SK-N-SH (cell line): ENCODE results near the gene CLCN6. TPM values are rescaled to one million over a fixed set of nuclear protein-coding genes. Genes with fewer than 3 reads are reported as not detected.

ENCODE experiments used
- CTCF ChIA-PET: fragments of 300-600, 350-600 bp; formaldehyde crosslinking; extraction: SDS; loops from one replicate; lab custom pipeline; 2021; lab: Yijun Ruan, JAX
- POLR2A ChIA-PET: fragments of 350-600 bp; sonication (Branson Sonifier 250); formaldehyde crosslinking; extraction: SDS; loops from one replicate; lab custom pipeline; 2020; ENCODE audit warnings: antibody characterized with exemption, inconsistent platforms; lab: Yijun Ruan, JAX
- DNase-seq: peaks from one replicate; pipeline ENCODE4 v3.0.0; 2012
- H2AFZ ChIP-seq: fragments of 200-600 bp; sonication (generic); 2 replicates; pipeline ENCODE4 v1.8.1; 2016; ENCODE audit warnings: antibody characterized with exemption, mild to moderate bottlenecking, low read depth
- H3F3A ChIP-seq: fragments of 200-600 bp; sonication (generic); replicated peaks from 2 replicates; pipeline ENCODE3; 2016; ENCODE audit warnings: antibody characterized with exemption, mild to moderate bottlenecking; ENCODE audit not compliant: insufficient read depth
- H3K27ac ChIP-seq, 2 experiments: fragments of 200-500 bp in 1 of 2; fragments of 200-600 bp in 1 of 2; sonication (Bioruptor generic) in 1 of 2; sonication (generic), shearing (Covaris generic) in 1 of 2; 2 replicates each; pipeline versions ENCODE4 v1.5.1 to v1.6.1; 2014 to 2016; ENCODE audit warnings: low read depth in 2 of 2, inconsistent platforms in 1 of 2, low read length in 1 of 2, mild to moderate bottlenecking in 1 of 2, mixed read lengths in 1 of 2
- H3K27me3 ChIP-seq: fragments of 200-600 bp; sonication (generic), shearing (Covaris generic); 2 replicates; pipeline ENCODE4 v1.6.1; 2016; ENCODE audit warnings: mixed run types; ENCODE audit not compliant: insufficient read depth
- H3K36me3 ChIP-seq, 2 experiments: fragments of 200-500 bp in 1 of 2; fragments of 200-600 bp in 1 of 2; sonication (Bioruptor generic) in 1 of 2; sonication (generic) in 1 of 2; replicated peaks in 1 of 2; 2 replicates each; pipeline versions ENCODE3 to v1.5.1; 2014 to 2016; ENCODE audit warnings: low read length in 1 of 2, mild to moderate bottlenecking in 1 of 2; ENCODE audit not compliant: insufficient read depth in 2 of 2, control insufficient read depth in 1 of 2
- H3K4me1 ChIP-seq, 2 experiments: fragments of 200-500 bp in 1 of 2; fragments of 200-600 bp in 1 of 2; sonication (Bioruptor generic) in 1 of 2; sonication (generic), shearing (Covaris generic) in 1 of 2; 2 replicates each; pipeline versions ENCODE4 v1.5.1 to v1.6.1; 2014 to 2016; ENCODE audit warnings: low read depth in 1 of 2, low read length in 1 of 2, mixed run types in 1 of 2; ENCODE audit not compliant: insufficient read depth in 2 of 2, control insufficient read depth in 1 of 2
- H3K4me2 ChIP-seq: fragments of 200-600 bp; sonication (generic), shearing (Covaris generic); 2 replicates; pipeline ENCODE4 v1.6.1; 2017; ENCODE audit warnings: mixed run types
- H3K4me3 ChIP-seq, 2 experiments: fragments of 200-500 bp in 1 of 2; fragments of 200-600 bp in 1 of 2; sonication (Bioruptor generic) in 1 of 2; sonication (generic), shearing (Covaris generic) in 1 of 2; 2 replicates each; pipeline versions ENCODE4 v1.5.1 to v1.8.1; 2014 to 2016; ENCODE audit warnings: low read depth in 2 of 2, inconsistent platforms in 1 of 2, low read length in 1 of 2, mild to moderate bottlenecking in 1 of 2, mixed read lengths in 1 of 2, moderate library complexity in 1 of 2
- H3K79me2 ChIP-seq: fragments of 200-600 bp; sonication (generic); 2 replicates; pipeline ENCODE4 v1.8.1; 2017; ENCODE audit warnings: mild to moderate bottlenecking; ENCODE audit not compliant: insufficient read depth
- H3K9ac ChIP-seq: fragments of 200-600 bp; sonication (generic); 2 replicates; pipeline ENCODE4 v1.6.1; 2017; ENCODE audit warnings: mixed run types
- H3K9me2 ChIP-seq: fragments of 200-600 bp; sonication (generic); 2 replicates; pipeline ENCODE4 v1.6.1; 2017; ENCODE audit warnings: mixed run types
- H3K9me3 ChIP-seq: fragments of 200-600 bp; sonication (generic); 2 replicates; pipeline ENCODE4 v1.6.1; 2017; ENCODE audit warnings: mixed run types, mild to moderate bottlenecking, moderate library complexity
- H4K20me1 ChIP-seq: fragments of 200-600 bp; sonication (generic); 2 replicates; pipeline ENCODE4 v1.6.1; 2017; ENCODE audit warnings: mild to moderate bottlenecking, mixed run types; ENCODE audit not compliant: insufficient read depth
- CHD2 ChIP-seq: fragments of 150-350 bp; IDR thresholded peaks from 2 replicates; pipeline ENCODE4 v1.6.1; 2018; ENCODE audit warnings: low read length; ENCODE audit not compliant: partially characterized antibody
- CTCF ChIP-seq: fragments of 200-600 bp; sonication (generic); IDR thresholded peaks from 2 replicates; pipeline ENCODE4 v1.6.1; 2017; ENCODE audit warnings: antibody characterized with exemption, mild to moderate bottlenecking, moderate library complexity
- ELF1 ChIP-seq: IDR thresholded peaks from 2 replicates; pipeline ENCODE4 v1.4.0; 2012
- MAX ChIP-seq: IDR thresholded peaks from 2 replicates; pipeline ENCODE4 v1.4.0; 2012; ENCODE audit warnings: low read depth
- MXI1 ChIP-seq: IDR thresholded peaks from 2 replicates; pipeline ENCODE4 v1.6.1; 2012; ENCODE audit warnings: mild to moderate bottlenecking, low read depth, low read length, improper control_type of control experiment
- NFIC ChIP-seq: IDR thresholded peaks from 2 replicates; pipeline ENCODE4 v1.4.0; 2012; ENCODE audit warnings: borderline replicate concordance
- POLR2AphosphoS5 ChIP-seq: IDR thresholded peaks from 2 replicates; pipeline ENCODE4 v1.6.1; 2012; ENCODE audit warnings: low read depth, low read length
- RXRA ChIP-seq: IDR thresholded peaks from 2 replicates; pipeline ENCODE4 v1.4.0; 2012; ENCODE audit warnings: low read depth, mild to moderate bottlenecking, borderline replicate concordance
- TAF1 ChIP-seq: IDR thresholded peaks from 2 replicates; pipeline ENCODE4 v1.6.1; 2012; ENCODE audit warnings: low read depth, mild to moderate bottlenecking, low read length, moderate library complexity, borderline replicate concordance
- TCF12 ChIP-seq: IDR thresholded peaks from 2 replicates; pipeline ENCODE4 v1.4.0; 2012
- USF1 ChIP-seq: IDR thresholded peaks from 2 replicates; pipeline ENCODE4 v1.4.0; 2012; ENCODE audit warnings: low read depth, borderline replicate concordance
- ZBTB33 ChIP-seq: IDR thresholded peaks from 2 replicates; pipeline ENCODE4 v1.4.0; 2012; ENCODE audit warnings: low read depth, borderline replicate concordance
- WGBS: methylation state at CpG from one replicate; pipeline ENCODE4 v1.1.6; 2017; ENCODE audit warnings: low lambda C conversion rate; 5-methylcytosine and 5-hydroxymethylcytosine counted together
- polyA plus RNA-seq, 3 experiments: library from polyadenylated mRNA; depleted of rRNA; stranded (reverse); fragments of >200 nt; gene quantifications; 2 replicates each; pipeline ENCODE4 v1.2.3, GENCODE V29; 2012

Gene CLCN6
- polyA plus RNA-seq, 1 of the 3 experiments (the other 2 are of a cell fraction), result 7.4 TPM

- ChIA-PET CTCF (interaction anchor here (0.9 to 6.4 kb wide), 3 partner anchors 13 to 71 kb away, joined by 3 to 29 read pairs (median 5); no protein-coding TSS in a partner anchor), POLR2A (interaction anchor here (1.2 to 1.4 kb wide), 2 partner anchors 18 to 85 kb away, joined by 3 read pairs; partner anchors contain the start of genes CLCN6 and MTHFR)
- Histone ChIP-seq H3K4me2 (no peak overlapping the region), H3K36me3 (peaks cover 14 to 60% of the 10 kb centered on the region in 2 experiments), H3K9ac (no peak overlapping the region), H3F3A (peaks cover 14% of the 10 kb centered on the region), H3K27ac (no peak overlapping the region), H3K79me2 (no peaks in the 10 kb centered on the region), H3K9me2 (no peaks in the 10 kb centered on the region), H3K4me3 (no peak overlapping the region), H3K4me1 (no peaks in the 10 kb centered on the region), H4K20me1 (no peaks in the 10 kb centered on the region), H3K27me3 (no peaks in the 10 kb centered on the region), H2AFZ (no peak overlapping the region), H3K9me3 (no peaks in the 10 kb centered on the region)
- TF ChIP-seq NFIC (no peak), RXRA (no peak)
- no peak for DNase-seq
- 98% methylated on average over 17 of the region's 17 CpGs for WGBS
These were observed 17.6 kb downstream of the CLCN6 start for GRCh38 chr1:11823366-11824137.

- H3K9me2 ChIP-seq, result no peaks in the 10 kb centered on the region
- WGBS, result 92% methylated on average over 7 of the region's 7 CpGs
- CTCF ChIA-PET, result interaction anchor here (1.3 to 6.4 kb wide), 2 partner anchors 14 to 69 kb away, joined by 4 to 29 read pairs; no protein-coding TSS in a partner anchor
- no peaks in the 10 kb centered on the region for H3K4me1 ChIP-seq
- H3K36me3 ChIP-seq, result peaks cover 10 to 61% of the 10 kb centered on the region in 2 experiments
- no peak overlapping the region for H3K9ac ChIP-seq
- no peaks in the 10 kb centered on the region for H3K79me2 ChIP-seq
- TF ChIP-seq NFIC, result no peak
- no peak for TF ChIP-seq USF1
- no peak for TF ChIP-seq MAX
- no peak for TF ChIP-seq CHD2
- TF ChIP-seq CTCF, result no peak
- TF ChIP-seq ZBTB33, result no peak
- TF ChIP-seq POLR2AphosphoS5, result no peak
- TF ChIP-seq TAF1, result no peak
- TF ChIP-seq ELF1, result no peak
- no peak for TF ChIP-seq TCF12
- TF ChIP-seq MXI1, result no peak
- TF ChIP-seq, all 33 proteins: peak for 0
- Histone ChIP-seq H3K27me3 (no peaks in the 10 kb centered on the region), H3K4me3 (no peak overlapping the region), H3K27ac (no peak overlapping the region), H4K20me1 (no peaks in the 10 kb centered on the region), H3K9me3 (no peaks in the 10 kb centered on the region), H3K4me2 (no peak overlapping the region), H2AFZ (no peak overlapping the region), H3F3A (peaks cover 8% of the 10 kb centered on the region)
- POLR2A ChIA-PET, result no interaction called here
- DNase-seq, result no peak
These were observed 19.1 kb downstream of the CLCN6 start for GRCh38 chr1:11825131-11825530.
